Heart left ventricle (tissue), 13 donors: ENCODE measurements around the gene TBX18.

Source experiments
- POLR2A ChIP-seq, 2 donors: fragments of 450-650 bp; IDR thresholded peaks; one replicate each; pipeline ENCODE4 v1.6.1; 2017; ENCODE audit warnings: antibody characterized with exemption in 2 of 2, mild to moderate bottlenecking in 2 of 2, moderate library complexity in 2 of 2
- TF ChIP-seq, protein P1 (sequence below), 12 donors: fragments of 200-600 bp; sonication (generic) in 4 of 12; IDR thresholded peaks; one replicate each; pipeline versions ENCODE4 v1.5.0 to v1.8.0; 2018 to 2022; ENCODE audit warnings: antibody characterized with exemption in 12 of 12, mild to moderate bottlenecking in 5 of 12
- donor health status: ischemic (EF 13 %, LVEDD 7.1; RV severe dilation, severe dysfunction).
- donor health status: DM: no; HTN: yes; CAD: no.
- donor health status: DM: no; HTN: no; CAD: no.
- donor health status: ischemic (EF 25% LVEDD 6.9; RV normal size, moderate dysfunction).
- donor health status: ischemic (EF 25% LVEDD 5.7; RV mildly dilated, moderate dysfunction).
- donor health status: ischemic (EF 35%, LVEDD 5.7; RV mildly dilated, moderate dysfunction).
- donor health status: nonischemic (EF 11% LVEDD 7.7; RV severe dilation, severe dysfunction).
- donor health status: DM: yes; HTN: yes; CAD: no.
- donor health status: PGD.
- donor health status: ischemic (EF 29% LVEDD 5.4; RV normal size, mild dysfunction).
- donor health status: nonischemic (EF 23%, LVEDD 6.1; RV moderate dilation, normal function).

- TF ChIP-seq, protein P1, sequence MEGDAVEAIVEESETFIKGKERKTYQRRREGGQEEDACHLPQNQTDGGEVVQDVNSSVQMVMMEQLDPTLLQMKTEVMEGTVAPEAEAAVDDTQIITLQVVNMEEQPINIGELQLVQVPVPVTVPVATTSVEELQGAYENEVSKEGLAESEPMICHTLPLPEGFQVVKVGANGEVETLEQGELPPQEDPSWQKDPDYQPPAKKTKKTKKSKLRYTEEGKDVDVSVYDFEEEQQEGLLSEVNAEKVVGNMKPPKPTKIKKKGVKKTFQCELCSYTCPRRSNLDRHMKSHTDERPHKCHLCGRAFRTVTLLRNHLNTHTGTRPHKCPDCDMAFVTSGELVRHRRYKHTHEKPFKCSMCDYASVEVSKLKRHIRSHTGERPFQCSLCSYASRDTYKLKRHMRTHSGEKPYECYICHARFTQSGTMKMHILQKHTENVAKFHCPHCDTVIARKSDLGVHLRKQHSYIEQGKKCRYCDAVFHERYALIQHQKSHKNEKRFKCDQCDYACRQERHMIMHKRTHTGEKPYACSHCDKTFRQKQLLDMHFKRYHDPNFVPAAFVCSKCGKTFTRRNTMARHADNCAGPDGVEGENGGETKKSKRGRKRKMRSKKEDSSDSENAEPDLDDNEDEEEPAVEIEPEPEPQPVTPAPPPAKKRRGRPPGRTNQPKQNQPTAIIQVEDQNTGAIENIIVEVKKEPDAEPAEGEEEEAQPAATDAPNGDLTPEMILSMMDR (IDR thresholded peaks at IDR 0.05): no peak
- no peak for TF ChIP-seq POLR2A (IDR thresholded peaks at IDR 0.05)
Measured at GRCh38 chr6:84738996-84739865, 25.2 kb downstream of the TBX18 start.
